ENCODE data around the gene SLC12A8.
A peak's percentile ranks its signal among the peaks of the same experiment; 100 is the strongest.

Gene SLC12A8, protein sequence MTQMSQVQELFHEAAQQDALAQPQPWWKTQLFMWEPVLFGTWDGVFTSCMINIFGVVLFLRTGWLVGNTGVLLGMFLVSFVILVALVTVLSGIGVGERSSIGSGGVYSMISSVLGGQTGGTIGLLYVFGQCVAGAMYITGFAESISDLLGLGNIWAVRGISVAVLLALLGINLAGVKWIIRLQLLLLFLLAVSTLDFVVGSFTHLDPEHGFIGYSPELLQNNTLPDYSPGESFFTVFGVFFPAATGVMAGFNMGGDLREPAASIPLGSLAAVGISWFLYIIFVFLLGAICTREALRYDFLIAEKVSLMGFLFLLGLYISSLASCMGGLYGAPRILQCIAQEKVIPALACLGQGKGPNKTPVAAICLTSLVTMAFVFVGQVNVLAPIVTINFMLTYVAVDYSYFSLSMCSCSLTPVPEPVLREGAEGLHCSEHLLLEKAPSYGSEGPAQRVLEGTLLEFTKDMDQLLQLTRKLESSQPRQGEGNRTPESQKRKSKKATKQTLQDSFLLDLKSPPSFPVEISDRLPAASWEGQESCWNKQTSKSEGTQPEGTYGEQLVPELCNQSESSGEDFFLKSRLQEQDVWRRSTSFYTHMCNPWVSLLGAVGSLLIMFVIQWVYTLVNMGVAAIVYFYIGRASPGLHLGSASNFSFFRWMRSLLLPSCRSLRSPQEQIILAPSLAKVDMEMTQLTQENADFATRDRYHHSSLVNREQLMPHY

DNA sequence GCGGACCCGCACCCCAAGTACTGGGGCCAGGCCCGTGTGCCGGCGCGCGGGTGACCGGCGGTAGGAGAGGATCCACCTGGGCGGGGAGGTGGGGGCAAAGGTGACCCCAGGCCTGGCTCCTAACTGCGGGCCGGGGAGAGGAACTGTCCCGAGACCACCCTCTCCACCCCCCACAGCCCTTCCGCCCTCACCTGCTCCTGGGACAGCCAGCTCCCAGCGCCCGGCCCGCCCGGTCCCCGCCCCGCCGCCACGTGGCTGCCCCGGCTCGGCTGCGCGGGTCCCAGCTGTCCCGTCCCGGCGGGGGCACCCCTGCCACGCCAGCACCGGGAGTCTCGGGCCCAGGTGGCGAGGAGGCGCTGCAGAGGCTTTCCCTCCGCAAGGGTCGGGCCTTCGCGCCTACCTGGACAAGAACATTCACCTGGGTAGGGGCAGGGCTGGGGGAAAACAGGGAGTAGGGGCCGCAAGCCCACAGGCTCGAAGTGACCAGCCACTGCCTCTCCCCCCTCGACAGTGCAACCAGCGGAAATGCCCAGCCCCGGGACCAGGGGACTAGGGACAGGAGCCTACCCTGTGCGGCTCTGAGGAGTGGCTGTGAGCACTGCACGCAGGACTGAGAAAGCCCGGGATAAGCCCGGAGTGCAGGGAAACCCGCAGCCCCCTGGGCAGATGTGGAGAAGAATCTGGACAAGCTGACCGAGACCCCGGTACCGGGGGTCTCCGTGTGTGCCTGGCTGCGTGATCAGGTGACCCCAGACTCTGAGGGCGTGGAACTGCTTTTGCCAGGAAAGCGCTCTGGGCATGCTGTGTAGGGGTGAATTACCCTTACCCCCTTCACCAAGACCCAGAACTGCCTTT lies at the start of gene SLC12A8:
Gene SLC12A8, minus strand, starts transcription at position 240 of the 855 bp plus-strand sequence. CDS start 1,399 bp downstream, outside the sequence.
- DNase-seq (ENCODE audit: low read depth), result no peak

DNA sequence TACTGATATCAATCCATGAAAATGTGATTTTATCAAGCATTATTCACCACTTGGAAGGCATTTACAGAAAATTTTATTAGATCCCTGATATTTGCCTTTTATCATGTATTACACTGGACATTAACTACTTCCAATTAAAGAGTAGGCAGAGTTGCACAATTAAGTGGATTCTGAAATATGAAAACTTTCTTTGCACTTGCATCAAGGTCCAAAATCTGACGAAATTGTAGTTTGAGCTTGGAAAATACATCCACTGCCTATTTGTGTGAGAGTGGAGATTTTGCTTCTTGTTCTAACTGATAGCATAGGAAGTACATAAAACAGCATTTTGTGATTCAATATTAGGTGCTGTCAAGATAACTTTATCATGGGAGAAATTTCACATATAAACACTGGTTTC lies 49.6 kb upstream of the SLC12A8 start:
- DNase-seq (ENCODE audit: low read depth), result no peak

DNA sequence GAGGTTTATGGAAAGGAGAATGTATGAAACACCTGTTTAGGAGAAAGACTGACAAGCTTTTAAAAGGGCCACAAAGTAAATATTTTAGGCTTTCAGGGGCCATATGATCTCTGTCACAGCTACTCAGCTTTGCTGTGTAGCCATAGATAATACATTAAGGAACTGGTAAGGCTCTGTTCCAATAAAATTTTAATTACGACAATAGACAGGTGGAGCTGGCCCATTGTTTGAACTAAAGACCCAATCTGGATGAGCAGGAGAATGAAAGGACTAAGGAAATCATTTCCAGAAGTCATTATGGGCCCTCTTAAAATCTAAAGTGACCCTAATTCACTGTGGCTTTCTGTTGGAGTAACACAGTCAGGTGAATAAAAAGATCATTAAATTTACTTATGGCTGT lies 48.5 kb upstream of the SLC12A8 start:
- DNase-seq (ENCODE audit: low read depth), result no peak

DNA sequence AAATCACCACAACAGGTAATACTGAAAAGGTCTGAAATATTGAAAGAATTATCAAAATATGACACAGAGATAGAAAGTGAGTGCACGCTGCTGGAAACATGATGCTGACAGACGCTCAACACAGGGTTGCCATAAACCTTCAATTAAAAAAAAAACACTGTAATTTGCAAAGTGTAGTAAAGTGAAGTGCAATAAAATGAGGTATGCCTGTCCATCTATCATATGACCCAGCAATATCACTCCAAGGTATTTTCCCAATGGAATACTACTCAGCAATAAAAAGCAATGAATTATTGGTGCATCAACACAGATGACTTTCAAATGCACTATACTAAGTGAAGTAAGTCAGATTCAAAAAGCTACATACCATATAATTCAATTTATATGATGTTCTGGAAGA lies 47.6 kb upstream of the SLC12A8 start:
- no peak for DNase-seq (ENCODE audit: low read depth)

DNA sequence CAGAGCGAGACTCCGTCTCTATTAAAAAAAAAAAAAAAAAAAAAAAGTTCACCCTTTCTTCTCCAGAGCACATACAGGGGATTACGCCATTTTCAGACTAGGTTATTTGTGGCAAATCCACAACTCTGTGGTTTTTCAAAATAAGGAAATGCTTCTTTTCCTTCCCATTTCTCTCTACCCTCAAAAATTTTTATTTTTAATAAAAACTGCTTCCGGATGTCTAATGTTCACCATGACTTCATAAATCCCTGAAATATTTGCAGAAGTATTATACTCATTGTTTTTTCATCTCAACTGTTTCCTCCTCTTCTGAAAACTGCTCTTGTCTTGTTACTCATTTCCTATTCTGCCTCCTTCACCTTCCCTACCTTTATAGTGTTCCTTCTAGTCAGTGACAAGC lies 45.0 kb upstream of the SLC12A8 start:
- DNase-seq (ENCODE audit: low read depth), result no peak

DNA sequence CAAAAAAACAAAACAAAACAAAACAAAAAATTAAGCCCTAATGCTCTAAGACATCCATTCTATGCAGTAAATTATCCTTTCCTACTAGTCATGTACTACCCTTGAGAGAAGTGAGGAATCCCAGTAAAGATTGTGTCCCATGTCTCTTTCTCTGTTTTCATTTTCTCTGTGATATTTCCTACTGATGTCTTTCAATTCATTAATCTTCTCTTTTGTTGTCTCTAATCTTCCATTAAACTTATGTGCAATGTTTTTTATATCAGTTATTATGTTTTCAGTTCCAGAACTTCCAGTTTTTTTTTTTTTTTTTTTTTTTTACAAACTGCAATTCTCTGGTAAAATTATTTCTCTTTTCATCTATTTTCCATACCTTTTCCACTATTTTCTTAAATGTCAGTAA lies 44.1 kb upstream of the SLC12A8 start:
- DNase-seq (ENCODE audit: low read depth), result no peak

DNA sequence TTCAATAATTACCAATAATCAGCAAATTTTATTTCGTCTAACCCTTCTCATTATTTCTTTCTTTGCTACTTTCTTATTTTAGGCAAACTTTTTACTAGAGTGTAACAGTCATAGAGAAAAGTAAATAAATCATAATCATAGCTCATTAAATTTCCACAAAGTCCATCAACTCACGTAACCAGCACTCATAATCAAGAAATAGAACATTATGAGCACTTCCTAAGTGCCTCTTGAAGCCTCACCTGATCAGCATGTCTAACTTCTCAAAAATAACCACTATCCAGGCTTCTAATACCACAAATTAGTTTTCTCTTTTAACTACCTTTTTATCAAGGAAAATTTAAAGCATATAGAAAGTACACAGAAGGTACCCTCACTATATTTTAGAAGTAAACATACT lies 38.4 kb upstream of the SLC12A8 start:
- DNase-seq (ENCODE audit: low read depth), result no peak

DNA sequence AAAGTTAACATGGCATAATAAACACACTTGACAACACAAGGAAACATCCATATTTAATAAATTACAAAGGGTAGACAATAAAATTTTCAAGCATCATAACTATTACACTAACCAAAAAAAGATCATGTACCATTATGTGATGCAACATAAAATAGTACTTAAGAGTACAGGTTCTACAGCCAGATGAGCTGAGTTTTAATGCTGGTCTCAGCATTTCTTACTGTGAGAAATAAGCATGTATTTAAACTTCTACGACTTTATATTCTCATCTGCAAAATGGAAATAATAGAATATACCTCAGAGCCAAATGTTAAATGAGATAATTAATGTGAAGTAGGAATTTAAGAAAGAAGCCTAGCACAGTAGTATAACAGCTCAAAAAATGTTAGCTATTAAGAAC lies 33.7 kb upstream of the SLC12A8 start:
- DNase-seq (ENCODE audit: low read depth), result no peak

DNA sequence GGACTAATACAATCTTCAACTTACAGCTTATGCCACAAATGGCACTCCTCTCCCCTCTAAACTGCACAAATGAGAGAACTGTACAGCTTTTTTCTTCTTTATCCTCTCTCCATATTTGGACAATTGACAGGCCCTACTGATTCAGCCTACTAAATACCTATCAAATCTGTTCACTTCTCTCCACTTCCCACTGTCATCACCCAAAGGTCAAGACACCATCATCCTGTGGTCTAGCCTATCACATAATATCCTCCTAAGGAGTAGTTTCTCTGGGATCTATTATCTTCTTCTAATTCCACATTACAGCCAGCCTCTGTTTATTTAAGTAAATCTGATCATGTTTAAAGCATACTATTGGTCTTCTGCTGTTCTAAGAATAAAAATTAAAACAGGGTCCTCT lies 33.0 kb upstream of the SLC12A8 start:
- DNase-seq (ENCODE audit: low read depth), result no peak

DNA sequence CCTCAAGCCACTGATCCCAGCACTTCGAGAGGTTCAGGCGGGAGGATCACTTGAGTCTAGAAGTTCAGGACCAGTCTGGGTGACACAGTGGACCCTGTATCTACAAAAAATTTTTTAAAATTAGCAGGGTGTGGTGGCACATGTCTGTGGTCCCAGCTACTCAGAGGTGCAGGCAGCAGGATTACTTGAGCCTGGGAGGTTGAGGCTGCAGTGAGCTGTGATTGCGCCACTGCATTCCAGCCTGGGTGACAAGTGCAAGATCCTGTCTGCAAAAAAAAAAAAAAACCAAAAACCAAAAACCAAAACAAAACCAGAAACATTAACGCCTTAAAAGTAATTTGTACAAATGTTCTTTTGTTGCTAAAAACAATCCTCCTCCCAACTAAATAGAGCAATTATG lies 27.9 kb upstream of the SLC12A8 start:
- DNase-seq (ENCODE audit: low read depth), result no peak

DNA sequence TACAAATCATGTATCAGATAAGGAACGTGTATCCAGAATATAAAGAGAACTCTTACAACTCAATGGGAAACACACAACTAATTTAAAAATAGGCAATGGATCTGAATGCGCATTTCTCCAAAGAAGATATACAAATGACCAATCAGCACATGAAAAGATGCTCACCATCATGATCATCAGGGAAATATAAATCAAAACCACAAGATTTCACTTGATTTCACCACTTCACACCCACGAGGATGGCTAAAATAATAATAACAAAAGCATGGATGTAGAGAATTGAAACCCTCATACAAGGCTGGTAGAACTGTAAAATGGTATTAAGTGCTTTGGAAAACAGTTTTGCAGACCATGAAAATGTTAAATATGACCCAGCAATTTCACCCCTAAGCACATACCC lies 26.7 kb upstream of the SLC12A8 start:
- DNase-seq (ENCODE audit: low read depth), result no peak

DNA sequence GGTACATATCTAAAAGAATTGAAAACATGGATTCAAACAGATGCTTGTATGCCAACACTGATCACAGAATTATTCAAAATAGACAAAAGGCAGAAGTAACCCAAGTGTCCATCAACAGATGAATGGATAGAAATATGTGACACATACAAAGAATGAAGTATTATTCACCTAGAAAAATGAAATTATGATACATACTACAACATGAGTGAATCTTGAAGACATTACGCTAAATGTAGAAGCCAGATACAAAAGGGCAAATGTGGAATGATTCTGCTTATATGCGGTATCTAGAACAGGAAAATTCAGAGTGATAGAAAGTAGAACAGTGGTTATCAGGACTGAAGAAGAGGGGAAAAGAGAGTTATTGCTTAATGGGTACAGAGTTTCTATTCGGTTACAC lies 26.2 kb upstream of the SLC12A8 start:
- DNase-seq (ENCODE audit: low read depth), result no peak

DNA sequence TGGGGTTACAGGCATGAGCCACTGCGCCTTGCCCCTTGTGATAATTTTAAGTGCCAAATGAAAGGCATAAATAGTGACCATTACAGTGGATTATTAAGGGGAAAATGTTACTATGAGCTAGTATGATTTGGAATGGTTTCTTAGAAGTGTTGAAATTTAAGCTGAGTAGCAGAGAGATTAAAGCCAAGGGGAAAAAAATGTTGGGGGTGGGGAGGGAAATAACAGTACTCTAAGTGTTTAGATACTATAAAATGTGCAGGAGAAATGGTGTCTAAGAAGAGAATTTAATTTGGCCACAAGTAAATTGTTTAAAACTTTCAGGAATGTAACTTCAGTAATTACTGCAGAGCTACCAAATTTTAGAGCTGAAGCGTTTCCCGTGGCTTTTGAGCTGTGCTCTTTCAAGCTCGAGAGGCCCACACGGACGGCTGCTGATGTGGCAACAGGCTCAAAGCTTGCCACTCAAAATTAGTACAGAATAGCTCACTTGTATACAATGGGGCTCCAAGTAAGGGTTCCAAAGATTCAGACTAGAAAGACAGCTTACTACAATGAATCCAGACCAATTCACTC lies 23.9 kb upstream of the SLC12A8 start:
- DNase-seq (ENCODE audit: low read depth), result no peak

DNA sequence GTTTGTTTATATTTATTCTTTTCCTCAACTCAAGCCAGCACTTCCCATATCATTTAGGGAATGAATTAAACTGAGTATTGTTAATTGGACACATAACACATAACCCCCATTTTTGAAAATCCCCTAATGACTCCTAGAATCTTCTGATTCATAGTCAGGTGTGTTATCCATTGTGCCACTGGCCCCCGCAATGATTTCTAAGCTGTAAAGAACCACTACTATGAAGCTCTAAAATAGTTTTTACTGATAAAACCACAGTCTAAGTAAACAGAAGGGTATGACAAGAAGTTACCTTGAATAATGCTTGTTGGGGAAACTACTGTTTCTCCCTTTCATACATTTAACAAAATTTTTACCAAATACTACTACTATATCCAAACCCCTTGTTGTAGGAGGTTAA lies 22.3 kb upstream of the SLC12A8 start:
- DNase-seq (ENCODE audit: low read depth), result no peak

DNA sequence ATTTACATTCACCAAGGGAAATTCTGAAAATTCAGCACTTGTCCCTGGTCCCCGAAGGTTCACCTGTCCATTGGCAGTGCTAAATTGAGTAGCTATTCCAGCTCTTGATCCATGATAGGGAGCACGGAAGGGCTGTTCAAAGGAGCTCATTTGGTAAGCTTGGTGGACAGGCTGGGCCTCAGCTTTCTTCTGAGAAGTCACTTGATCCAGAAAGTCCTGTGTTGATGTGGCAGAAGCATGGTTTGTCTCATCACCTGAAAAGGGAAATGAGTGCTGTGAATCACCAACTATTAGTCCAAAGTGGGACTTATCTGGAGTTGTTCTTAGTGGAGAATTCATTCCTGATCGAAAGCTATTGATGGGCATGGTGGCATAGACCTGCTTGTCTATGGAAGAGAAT lies 19.9 kb upstream of the SLC12A8 start:
- DNase-seq (ENCODE audit: low read depth), result no peak

DNA sequence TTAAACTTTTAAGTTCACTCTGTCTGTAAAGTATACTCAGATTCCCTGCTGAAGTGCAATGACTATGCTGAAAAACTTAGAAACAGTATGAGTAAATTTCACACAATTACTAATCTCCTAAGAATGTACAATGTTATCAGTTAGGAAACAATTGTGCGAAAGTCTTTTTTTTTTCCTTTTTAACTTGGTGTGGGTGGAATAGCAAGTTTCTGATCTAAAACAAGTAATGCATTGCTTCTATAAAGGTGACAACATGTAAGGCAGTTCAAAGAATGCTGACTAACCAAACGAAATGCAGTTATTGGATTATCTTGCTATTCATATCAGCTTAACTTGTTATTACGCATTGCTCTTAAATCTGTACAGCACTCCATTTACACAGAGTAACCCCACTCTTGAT lies 19.3 kb upstream of the SLC12A8 start:
- DNase-seq (ENCODE audit: low read depth), result peak; percentile 43

DNA sequence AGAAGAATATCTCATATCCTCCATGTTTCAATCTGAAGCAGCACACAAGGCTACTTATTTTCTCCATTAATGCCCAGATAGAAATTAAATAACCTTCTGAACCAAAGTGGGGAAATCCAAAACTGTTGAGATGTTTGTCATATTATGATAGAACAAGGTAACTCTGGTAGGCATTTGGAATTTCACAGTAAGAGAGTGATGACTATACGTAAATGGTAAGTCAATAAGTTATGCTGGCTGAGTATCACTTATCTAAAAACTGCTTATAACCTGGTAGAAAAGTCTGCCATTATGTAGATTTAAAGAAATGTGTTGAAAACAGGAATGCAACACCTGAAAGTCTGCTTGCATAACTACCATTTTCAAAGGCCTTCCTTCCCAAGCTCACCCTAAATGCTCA lies 17.2 kb upstream of the SLC12A8 start:
- DNase-seq (ENCODE audit: low read depth), result no peak

DNA sequence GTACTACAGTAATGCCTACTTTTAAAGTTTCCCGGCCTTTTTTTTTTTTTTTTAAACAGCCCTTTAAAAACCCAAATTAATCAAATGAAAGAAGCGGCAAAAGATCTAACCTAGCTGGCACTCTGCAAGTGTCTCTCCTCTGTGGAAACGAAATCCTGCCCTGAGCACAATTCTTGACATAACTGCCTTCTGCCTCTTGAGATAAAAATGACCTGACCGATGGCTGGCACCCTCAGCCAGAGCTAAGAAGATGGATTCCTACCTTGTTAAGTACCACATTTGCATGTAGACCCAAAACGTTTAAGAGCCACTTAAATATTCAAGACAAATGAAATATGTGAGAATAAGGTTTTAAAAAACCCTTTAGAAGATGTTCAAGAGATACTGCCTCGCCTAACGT lies 16.6 kb upstream of the SLC12A8 start:
- DNase-seq (ENCODE audit: low read depth), result no peak

DNA sequence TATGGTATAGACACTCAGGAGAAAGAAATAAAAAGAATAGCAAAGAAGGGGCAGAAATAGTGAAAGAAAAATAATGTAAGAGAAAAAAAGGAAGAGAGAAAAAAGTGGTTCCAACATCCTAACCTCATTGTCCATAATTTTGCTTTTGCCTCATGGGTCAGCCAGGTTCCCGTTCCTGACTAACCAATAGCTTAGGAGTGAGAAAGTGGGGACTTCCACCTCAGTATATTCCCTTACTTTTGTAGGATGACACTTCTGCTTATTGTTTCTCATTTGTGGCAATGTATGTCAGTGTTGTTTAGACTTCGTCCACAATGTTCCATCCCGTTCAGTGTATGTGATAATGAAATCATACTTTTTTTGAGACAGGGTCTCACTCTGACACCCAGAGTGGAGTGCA lies 9.3 kb upstream of the SLC12A8 start:
- no peak for DNase-seq (ENCODE audit: low read depth)

DNA sequence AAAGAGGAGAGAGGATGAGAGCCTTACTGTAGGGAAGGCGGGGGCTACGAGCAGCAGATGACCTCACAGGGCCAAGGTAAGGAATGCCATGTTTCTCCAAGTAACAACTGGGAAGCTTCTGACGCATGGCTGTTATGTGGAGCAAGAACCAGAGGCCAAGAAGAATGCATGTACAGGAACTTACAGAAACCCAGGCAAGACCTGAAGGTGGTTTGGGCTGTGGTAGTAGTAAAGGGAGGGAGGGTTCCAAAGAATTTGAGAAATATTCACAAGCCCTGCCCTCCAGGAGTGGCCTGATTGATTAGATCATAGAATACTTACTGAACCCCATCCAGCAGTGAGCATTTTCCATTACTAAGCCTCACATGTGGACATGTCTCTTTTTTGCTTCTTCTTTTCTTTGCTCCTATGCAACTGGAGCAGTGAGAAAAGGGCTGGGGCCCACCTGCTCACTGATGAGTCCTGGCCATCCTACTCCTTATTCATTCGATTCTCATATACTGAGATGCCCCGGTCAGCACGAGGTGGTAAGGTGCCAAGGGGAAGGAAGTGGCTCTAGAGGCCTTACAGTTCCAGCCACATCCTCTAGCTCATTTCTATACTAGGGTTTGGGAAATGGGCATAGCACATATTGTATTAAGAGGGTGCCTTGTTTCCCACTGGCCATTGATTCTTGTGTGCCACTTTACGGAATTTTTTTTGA lies 8.3 kb upstream of the SLC12A8 start:
- DNase-seq (ENCODE audit: low read depth), result no peak

DNA sequence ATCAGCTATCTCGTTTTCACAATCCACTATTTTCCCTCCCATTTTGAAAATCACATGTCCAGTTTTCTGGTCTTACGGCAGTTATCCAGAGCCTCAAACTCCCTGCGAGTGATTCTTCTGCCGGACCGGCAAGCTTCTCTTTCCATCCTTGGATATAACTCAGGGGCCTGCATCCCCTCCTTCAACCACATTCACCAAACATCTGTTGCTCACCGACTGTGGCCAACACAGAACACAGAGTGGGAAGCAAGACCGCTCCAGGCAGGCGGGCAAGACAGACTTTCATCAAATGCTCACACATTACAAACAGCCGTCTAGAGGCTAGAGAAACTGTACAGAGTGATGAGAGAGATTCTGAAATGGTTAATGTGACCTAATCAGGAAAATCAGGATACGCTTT lies 7.6 kb upstream of the SLC12A8 start:
- DNase-seq (ENCODE audit: low read depth), result no peak

DNA sequence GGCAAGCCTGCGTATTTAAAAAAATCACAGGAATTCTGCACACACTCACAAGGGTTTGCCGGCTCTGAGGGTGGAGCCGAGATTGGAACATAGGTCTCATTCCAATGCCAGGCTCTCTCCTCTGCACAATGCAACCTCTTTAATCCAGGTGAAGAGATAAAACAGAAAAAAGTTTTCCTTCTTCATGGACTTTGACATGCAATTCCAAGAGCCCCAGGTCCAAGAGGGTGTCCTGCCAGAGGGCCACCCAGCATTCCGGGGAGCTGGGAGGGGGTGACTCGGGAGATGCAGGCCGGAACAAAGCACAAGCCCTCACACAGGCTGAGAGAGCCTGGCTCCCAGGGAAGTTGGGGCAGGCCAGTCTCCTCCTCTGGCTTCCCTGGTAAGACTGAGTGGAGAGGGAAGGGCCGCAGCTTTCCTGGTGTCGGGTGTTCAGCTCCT lies 6.7 kb upstream of the SLC12A8 start:
- no peak for DNase-seq (ENCODE audit: low read depth)
